GM12864 (cell line): ENCODE data around the gene CCDC192.

Source experiments
- DNase-seq: peaks from one replicate; pipeline ENCODE4 v3.0.0-alpha.2; 2011; ENCODE audit warnings: low read depth
- H3K4me3 ChIP-seq: 2 replicates; pipeline ENCODE4 v1.5.1; 2011; ENCODE audit warnings: mild to moderate bottlenecking, low read depth, low read length, control low read depth
- CTCF ChIP-seq: IDR thresholded peaks from 2 replicates; pipeline ENCODE4 v1.5.1; 2011; ENCODE audit warnings: low read depth, mild to moderate bottlenecking, moderate library complexity, low read length, control low read depth, inconsistent platforms; ENCODE audit errors: missing control alignments

CCDC192 gene

GRCh38 chr5:127684726-127685467 lies 18.3 kb upstream of the CCDC192 start:
- DNase-seq, result no peak
- no peak for TF ChIP-seq CTCF
- H3K4me3 ChIP-seq, result no peak overlapping the region

- TF ChIP-seq CTCF, result no peak
- no peak overlapping the region for H3K4me3 ChIP-seq
- no peak for DNase-seq
Observed at GRCh38 chr5:127685662-127686061, 17.5 kb upstream of the CCDC192 start.

DNA sequence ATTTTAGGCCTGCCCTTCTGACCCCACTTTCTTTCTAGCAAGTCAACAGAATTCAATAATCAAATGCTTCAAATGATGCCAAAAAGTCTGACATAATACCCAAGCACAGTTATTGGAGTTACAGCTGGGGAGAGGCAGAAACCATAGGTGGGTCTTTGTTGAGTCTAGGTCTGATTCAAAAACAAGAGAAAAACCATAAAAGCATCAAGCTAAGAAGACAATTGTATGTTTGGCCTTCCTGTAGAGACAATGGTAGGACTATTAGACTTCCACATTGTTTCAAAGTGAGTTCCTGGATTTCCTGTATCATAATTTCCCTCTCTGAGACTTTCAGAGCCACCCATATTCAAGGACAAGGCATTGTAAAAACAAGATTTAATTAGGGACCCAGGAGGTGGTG lies 16.8 kb upstream of the CCDC192 start:
- no peak for DNase-seq
- no peak overlapping the region for H3K4me3 ChIP-seq
- no peak for TF ChIP-seq CTCF

- no peak for DNase-seq
- no peak for TF ChIP-seq CTCF
- no peak overlapping the region for H3K4me3 ChIP-seq
Observed at GRCh38 chr5:127694518-127695171, 8.5 kb upstream of the CCDC192 start.

DNA sequence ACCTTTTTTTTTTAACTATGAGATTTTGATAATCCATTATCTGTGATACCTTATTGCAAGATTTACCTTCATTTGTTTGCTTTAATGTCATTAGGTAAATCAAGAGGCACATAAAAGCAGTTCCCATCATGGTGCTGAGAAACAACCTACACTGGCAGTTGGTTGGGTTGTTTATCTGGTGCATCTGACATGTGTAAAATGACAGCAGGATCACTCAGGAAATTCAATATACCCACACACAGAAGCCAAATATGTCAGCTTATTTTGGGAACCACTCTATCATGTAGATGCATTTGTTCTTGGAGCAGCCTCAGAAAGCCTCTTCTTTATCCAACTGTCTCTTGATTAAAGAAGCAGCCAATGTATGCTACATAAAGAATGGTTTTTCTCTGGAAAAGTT lies 7.8 kb upstream of the CCDC192 start:
- DNase-seq, result no peak

GRCh38 chr5:127696683-127697082 lies 6.5 kb upstream of the CCDC192 start:
- TF ChIP-seq CTCF, result no peak
- H3K4me3 ChIP-seq, result no peak overlapping the region
- DNase-seq, result no peak

More for the DNA sequence above, 7.8 kb upstream of the CCDC192 start:
- TF ChIP-seq CTCF, result no peak
- no peak overlapping the region for H3K4me3 ChIP-seq
